SU-DHL-6 (cell line): ENCODE results near the gene CEP85.

Experiments used
- H2AFZ ChIP-seq: fragments of 200-600 bp; sonication (generic); 2 replicates; pipeline ENCODE4 v1.6.1; 2014; ENCODE audit warnings: low read depth, mild to moderate bottlenecking, moderate library complexity, mixed read lengths, antibody characterized with exemption, low read length; ENCODE audit not compliant: severe bottlenecking
- H3F3A ChIP-seq: fragments of 200-600 bp; shearing (Covaris generic); 2 replicates; pipeline ENCODE4 v1.6.0; 2016; ENCODE audit warnings: antibody characterized with exemption, mild to moderate bottlenecking; ENCODE audit not compliant: insufficient read depth
- H3K27ac ChIP-seq: fragments of 200-600 bp; sonication (generic); 2 replicates; pipeline ENCODE4 v1.5.1; 2016; ENCODE audit warnings: low read depth, mild to moderate bottlenecking, low read length, moderate library complexity, mixed read lengths
- H3K27me3 ChIP-seq: fragments of 200-600 bp; sonication (generic), shearing (Covaris generic); 2 replicates; pipeline ENCODE4 v1.6.0; 2014; ENCODE audit warnings: mild to moderate bottlenecking, low read length
- H3K36me3 ChIP-seq: fragments of 200-600 bp; sonication (generic); 2 replicates; pipeline ENCODE4 v1.6.1; 2014; ENCODE audit warnings: mild to moderate bottlenecking, low read length, mixed read lengths
- H3K4me2 ChIP-seq: fragments of 300-600, 200-600 bp; shearing (Covaris generic), sonication (generic); 2 replicates; pipeline ENCODE4 v1.6.0; 2014; ENCODE audit warnings: low read length, low read depth, mild to moderate bottlenecking; ENCODE audit not compliant: poor library complexity, severe bottlenecking
- H3K4me3 ChIP-seq: fragments of 200-600 bp; sonication (generic); 2 replicates; pipeline ENCODE4 v1.5.1; 2014; ENCODE audit warnings: antibody characterized with exemption, low read length, mild to moderate bottlenecking, mixed read lengths; ENCODE audit not compliant: insufficient read depth, poor library complexity, severe bottlenecking
- H3K79me2 ChIP-seq: fragments of 200-600 bp; sonication (generic); 2 replicates; pipeline ENCODE4 v1.6.1; 2014; ENCODE audit warnings: mild to moderate bottlenecking, low read length, moderate library complexity; ENCODE audit not compliant: insufficient read depth
- H3K9ac ChIP-seq: fragments of 200-600 bp; sonication (generic); 2 replicates; pipeline ENCODE4 v1.7.0; 2014; ENCODE audit warnings: mild to moderate bottlenecking, low read length
- H3K9me2 ChIP-seq: fragments of 200-600 bp; sonication (generic); replicated peaks from 2 replicates; pipeline ENCODE4 v1.6.1; 2014; ENCODE audit warnings: low read length; ENCODE audit not compliant: insufficient read depth
- H3K9me3 ChIP-seq: fragments of 200-600 bp; sonication (generic); 2 replicates; pipeline ENCODE4 v1.6.1; 2014; ENCODE audit warnings: low read length, mixed read lengths; ENCODE audit not compliant: insufficient read depth
- H4K20me1 ChIP-seq: fragments of 200-600 bp; sonication (generic); 2 replicates; pipeline ENCODE4 v1.6.1; 2014; ENCODE audit warnings: low read depth, mild to moderate bottlenecking, antibody characterized with exemption, low read length, moderate library complexity, mixed read lengths
- CTCF ChIP-seq: fragments of 200-600 bp; sonication (generic); IDR thresholded peaks from one replicate; pipeline ENCODE4 v1.5.1; 2017; ENCODE audit warnings: antibody characterized with exemption, mild to moderate bottlenecking, low read length, moderate library complexity; ENCODE audit not compliant: insufficient read depth, poor library complexity, severe bottlenecking
- EZH2phosphoT487 ChIP-seq: fragments of 200-600 bp; sonication (generic), shearing (Covaris generic); conservative IDR thresholded peaks from 2 replicates; pipeline ENCODE4 v1.6.1; 2018; ENCODE audit warnings: mild to moderate bottlenecking, antibody characterized with exemption, low read length, moderate library complexity, mixed read lengths

The CEP85 gene

DNA sequence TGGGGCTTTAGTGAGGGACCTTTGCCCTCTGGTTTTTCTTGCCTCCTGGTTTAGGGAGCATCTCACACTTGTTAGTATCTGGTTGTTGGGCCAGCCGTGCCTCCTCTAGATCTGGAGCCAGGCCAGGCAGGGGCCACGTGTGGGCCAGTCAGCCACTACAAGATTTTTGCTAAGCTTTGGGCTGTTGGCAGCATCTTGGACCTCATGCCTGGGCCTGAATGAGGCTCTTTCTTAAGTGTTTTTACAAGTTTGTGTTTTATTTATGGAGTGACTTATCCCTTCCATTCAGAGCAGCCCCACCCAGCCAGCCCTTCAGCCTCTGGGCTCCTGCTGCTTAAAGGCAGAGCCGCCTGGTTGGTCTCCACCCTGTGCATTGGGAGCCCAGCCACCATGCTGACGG is 44.3 kb downstream of the CEP85 start:
- peaks cover 19% of the 10 kb centered on the region for H3F3A ChIP-seq
- peak overlapping the region; percentile 72; the same call in 1 of the 2 replicates for H3K9ac ChIP-seq
- peaks cover 4% of the 10 kb centered on the region; the same call in 1 of the 2 replicates for H3K79me2 ChIP-seq
- no peak overlapping the region for H3K27ac ChIP-seq
- no peaks in the 10 kb centered on the region; the same call in 1 of the 2 replicates for H4K20me1 ChIP-seq
- no peaks in the 10 kb centered on the region for H3K9me2 ChIP-seq
- no peak overlapping the region for H3K4me3 ChIP-seq
- no peaks in the 10 kb centered on the region for H3K9me3 ChIP-seq
- H3K36me3 ChIP-seq, result no peaks in the 10 kb centered on the region
- no peak overlapping the region for H2AFZ ChIP-seq
- TF ChIP-seq CTCF (no peak), EZH2phosphoT487 (no peak)
- H3K27me3 ChIP-seq, result no peaks in the 10 kb centered on the region
- H3K4me2 ChIP-seq, result no peak overlapping the region

GRCh38 chr1:26278724-26279455 is 44.9 kb downstream of the CEP85 start:
- Histone ChIP-seq H3K79me2 (peaks cover 4% of the 10 kb centered on the region; the same call in 1 of the 2 replicates), H3K27ac (peak overlapping the region; percentile 78), H3F3A (peaks cover 19% of the 10 kb centered on the region), H3K27me3 (no peaks in the 10 kb centered on the region), H3K36me3 (no peaks in the 10 kb centered on the region), H2AFZ (no peak overlapping the region), H4K20me1 (no peaks in the 10 kb centered on the region; the same call in 1 of the 2 replicates), H3K9me2 (no peaks in the 10 kb centered on the region), H3K4me3 (peak overlapping the region; percentile 60), H3K9ac (peak overlapping the region; percentile 72), H3K4me2 (peak overlapping the region; percentile 77), H3K9me3 (no peaks in the 10 kb centered on the region)
- no peak for TF ChIP-seq EZH2phosphoT487
- TF ChIP-seq CTCF, result no peak

DNA sequence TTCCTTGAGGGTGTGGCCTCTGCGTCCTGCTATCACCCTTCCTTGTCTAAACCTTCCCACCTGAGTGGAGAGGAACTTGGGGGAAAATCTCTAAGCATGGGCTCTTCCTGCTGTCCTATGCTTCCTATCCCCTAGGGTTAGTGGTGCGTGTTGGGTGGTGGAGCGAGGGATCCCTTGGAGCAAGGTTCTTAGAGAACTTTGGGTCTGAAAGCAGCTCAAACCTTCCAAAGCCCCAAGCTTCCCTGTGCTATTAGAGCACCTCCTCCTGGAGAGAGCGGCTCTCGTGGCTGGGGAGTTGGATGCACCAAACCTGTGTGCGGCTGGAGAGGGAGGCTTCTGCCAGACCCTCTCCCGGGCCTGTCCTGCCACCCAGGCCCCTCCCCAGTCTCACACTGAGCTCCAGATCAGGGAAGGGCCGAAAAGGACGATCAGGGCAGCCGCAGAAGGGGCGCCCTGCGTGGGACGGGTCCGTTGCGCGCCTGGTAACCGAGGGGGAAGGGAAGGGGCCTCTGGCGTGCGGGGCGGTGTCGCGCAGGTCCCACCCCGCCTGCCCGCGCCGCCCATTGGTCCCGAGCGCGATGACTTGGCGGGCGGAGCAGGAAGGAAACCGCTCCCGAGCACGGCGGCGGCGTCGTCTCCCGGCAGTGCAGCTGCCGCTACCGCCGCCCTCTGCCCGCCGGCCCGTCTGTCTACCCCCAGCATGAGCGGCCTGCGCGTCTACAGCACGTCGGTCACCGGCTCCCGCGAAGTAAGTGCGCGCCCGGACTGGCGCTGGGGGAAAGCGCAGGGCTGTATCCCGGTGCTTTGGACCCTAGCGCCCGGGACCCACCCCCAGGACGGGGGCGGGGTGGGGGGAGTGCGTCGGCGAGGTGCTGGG is 45.7 kb downstream of the CEP85 start, which contains the start of gene SH3BGRL3:
SH3BGRL3 (plus strand) TSS at position 631 of the 877 bp plus-strand sequence; CDS start at position 701, 70 bp downstream.
- peak within 1 kb of the TSS; percentile 60 for H3K4me3 ChIP-seq
- no peaks in the 10 kb centered on the region; the same call in 1 of the 2 replicates for H4K20me1 ChIP-seq
- peak within 1 kb of the TSS; percentile 72 for H3K9ac ChIP-seq
- peaks cover 4% of the 10 kb centered on the region; the same call in 1 of the 2 replicates for H3K79me2 ChIP-seq
- H3K9me3 ChIP-seq, result no peaks in the 10 kb centered on the region
- TF ChIP-seq CTCF (peak; percentile 20), EZH2phosphoT487 (no peak)
- H3K9me2 ChIP-seq, result no peaks in the 10 kb centered on the region
- peak within 1 kb of the TSS; percentile 46 for H2AFZ ChIP-seq
- H3K27ac ChIP-seq, result peak within 1 kb of the TSS; percentile 78
- no peaks in the 10 kb centered on the region for H3K36me3 ChIP-seq
- no peaks in the 10 kb centered on the region for H3K27me3 ChIP-seq
- H3F3A ChIP-seq, result peaks cover 19% of the 10 kb centered on the region
- peak within 1 kb of the TSS; percentile 77 for H3K4me2 ChIP-seq
